GM21576 (cell line): ENCODE measurements around the gene ECD.

Experiments
- ATAC-seq: cut with Tn5 transposase; IDR thresholded peaks from one replicate; pipeline ENCODE4 v1.9.1; 2021; ENCODE audit warnings: mild to moderate bottlenecking, moderate library complexity; ENCODE audit not compliant: unreplicated experiment

The ECD gene

DNA sequence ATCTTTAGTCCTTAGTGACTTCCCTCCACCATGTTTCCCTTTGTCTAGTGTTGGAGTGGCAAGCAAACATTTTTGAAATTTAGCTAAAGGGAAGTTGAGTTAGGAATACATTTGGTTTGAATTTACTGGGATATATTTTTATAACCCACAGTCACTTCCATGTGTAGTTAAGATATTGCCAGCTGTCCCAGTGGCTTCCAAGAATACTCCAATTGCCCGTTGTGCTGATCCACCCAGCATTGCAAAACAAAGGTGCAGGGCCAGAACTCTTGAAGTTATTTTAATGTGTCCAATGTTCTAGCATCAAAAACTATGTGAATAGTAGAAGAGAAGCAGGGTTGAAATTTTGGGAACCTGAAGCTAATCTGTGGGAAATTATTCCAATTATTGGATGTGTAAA is 68.7 kb downstream of the ECD start:
- ATAC-seq: no peak

- peak; percentile 3 for ATAC-seq
Measured at GRCh38 chr10:73097305-73097670, 70.5 kb downstream of the ECD start.

DNA sequence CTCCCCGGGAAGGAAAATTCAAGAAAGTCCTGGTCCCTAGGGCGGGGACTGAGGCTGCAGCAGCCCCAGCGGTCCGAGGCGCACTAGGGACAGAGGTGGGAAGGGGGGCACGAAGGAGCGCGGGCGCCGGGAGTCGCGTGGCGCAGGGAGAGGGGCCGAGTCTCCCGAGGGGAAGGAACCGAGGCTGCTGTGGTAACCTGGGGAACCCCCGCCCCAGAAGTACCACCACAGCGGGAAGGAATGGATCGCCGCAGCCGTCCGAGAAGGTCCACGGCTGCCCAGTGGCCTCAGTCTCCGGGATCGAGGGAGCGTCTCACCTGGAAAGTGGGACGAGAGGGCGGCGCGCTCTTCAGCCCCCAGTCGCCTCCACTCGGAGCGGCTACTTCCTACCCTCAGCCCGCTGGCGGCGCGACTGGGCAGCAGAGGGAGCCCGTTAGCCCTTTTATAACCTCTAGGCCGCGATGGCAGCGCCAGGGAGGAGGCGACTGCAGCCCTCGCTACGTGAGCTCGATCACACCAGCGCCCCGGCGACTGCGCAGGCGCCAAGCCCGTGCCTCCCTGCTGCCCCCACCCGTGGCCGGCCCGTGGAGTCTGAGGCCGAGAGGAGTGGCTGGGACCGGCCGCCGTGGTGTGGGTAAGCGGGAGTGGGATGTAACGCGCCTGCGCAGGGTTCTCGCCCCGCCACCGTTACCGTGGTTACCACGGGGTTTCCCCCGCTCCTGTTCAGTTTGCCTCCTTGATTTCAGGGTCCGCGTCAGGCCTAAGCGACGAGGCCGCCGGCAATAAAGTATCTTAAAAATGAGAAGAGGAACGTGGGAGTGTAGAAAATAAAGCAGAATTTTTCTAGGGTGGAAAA is 71.1 kb downstream of the ECD start, which contains the start of gene P4HA1:
Gene P4HA1 (minus strand): TSS at position 418 of the 856 bp plus-strand sequence. CDS start 21,983 bp downstream, outside the sequence.
- peak; percentile 78 for ATAC-seq

DNA sequence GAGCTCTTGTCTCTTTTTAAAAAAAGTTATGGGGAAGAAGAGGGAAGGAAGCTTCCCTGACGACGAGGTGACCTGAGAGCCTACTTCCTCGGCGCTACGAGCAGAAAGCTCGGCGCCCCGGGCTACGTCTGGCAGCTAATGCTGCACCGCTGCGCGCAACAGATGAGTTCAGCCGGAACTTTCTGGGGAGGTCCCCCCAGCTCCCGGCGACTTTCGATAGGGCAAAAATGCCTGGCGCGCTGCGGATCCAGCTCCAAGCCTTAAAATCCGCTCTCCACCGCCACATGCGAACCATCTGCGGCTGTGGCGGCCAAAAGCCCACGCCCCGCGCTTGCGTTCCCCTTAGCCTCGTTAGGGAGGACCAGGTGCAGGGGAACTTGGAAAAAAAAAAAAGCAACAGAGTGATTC is 71.8 kb downstream of the ECD start:
- peak; percentile 38 for ATAC-seq

- no peak for ATAC-seq
Measured at GRCh38 chr10:73095481-73096021, 72.3 kb downstream of the ECD start.

DNA sequence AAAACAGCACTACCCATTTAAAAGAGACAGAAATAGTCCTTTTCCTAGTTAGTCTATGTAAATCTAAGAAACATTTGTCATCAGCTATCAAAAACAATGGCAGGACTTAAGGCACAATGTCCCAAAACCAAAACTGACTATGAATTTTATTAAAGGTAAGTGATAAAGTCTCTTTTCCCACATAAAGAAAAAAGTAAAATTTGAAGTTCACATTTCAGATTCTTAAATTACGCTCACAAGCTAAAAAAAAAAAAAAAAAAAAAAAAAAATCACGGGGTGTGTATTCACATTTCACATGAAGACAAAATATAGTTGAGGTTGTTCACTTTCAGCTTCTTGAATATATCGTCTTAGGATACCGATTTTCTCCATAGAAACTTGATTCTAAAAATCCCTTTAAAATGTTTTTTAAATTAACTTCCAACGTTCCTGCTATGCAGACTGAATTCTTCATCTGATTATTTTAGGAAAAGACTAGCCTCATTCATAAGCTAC is 72.8 kb downstream of the ECD start:
- no peak for ATAC-seq

DNA sequence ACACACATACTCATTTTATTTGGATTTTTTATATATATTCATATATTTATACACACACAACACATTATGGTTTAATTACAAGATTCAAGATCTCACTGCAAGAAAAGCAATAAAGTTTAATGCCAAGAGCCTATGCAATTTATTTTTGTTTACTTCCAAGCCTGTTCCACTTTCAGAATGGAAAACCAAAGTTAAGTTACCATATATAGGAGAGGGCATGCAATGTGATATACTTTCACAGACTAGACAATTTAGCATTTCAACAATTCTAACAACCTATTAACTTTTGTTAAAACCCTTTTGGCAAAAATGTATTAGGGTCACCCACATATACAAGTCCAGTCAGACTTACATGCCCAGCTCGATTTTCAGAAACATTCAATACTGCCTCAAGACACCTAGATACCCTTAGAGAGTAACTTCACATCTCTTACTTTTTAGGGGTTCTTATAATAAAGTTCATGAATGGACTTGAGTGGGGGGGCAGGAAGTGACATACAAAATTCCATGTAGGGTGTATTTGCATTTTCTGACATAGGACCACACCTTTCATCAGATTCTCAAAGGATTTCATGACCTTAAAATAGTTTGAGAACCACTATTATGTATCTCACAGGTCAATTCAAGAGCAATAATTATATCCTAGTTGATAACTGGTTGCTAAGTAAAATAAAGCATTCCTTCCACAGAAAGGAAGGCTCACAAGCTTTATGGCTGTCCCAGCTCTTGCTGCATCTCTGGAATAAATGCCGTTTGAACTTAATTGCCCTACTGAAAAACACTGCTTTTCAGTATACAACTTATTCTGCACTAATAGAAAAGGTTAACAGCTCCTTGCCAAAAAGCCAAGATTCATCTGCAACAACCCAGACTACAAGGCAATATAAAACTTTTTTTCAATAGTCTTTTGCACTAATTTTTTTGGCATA is 73.6 kb downstream of the ECD start:
- ATAC-seq: no peak

GRCh38 chr10:73092830-73093229 is 75.0 kb downstream of the ECD start:
- ATAC-seq: no peak

- ATAC-seq: no peak
Measured at GRCh38 chr10:73088304-73088703, 79.5 kb downstream of the ECD start.

- no peak for ATAC-seq
Measured at GRCh38 chr10:73086816-73087215, 81.0 kb downstream of the ECD start.

DNA sequence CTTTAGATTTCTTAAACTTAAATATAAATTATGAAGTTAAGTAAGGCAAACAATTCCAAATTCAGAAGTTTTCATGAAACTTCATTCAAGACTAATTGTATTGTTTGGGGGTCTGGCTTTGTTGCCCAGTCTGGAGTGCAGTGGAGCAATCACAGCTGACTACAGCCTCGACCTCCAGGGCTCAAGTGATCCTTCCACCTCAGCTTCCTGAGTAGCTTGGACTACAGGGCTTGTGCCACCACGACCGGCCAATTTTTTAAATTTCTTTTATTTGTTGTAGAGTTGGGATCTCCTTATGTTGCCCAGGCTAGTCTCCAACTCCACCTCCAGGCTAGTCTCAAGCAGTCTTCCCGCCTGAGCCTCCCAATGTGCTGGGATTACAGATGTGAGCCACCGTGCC is 83.6 kb downstream of the ECD start:
- no peak for ATAC-seq
